HepG2 (cell line): Measurements from ENCODE around the gene RPL37. TPM values are rescaled to one million over a fixed set of nuclear protein-coding genes. Genes with fewer than 3 reads are reported as not detected.

Experiments
- HOXA7 ChIP-seq: sonication (generic); formaldehyde crosslinking; IDR thresholded peaks from 2 replicates; pipeline ENCODE4 v1.8.1; 2022; ENCODE audit warnings: mild to moderate bottlenecking, missing genetic modification reagents, moderate library complexity
- LCORL ChIP-seq, 2 experiments: fragments of 450-650 bp in 1 of 2; sonication (generic) in 1 of 2; formaldehyde crosslinking in 1 of 2; IDR thresholded peaks; 2 replicates each; pipeline versions ENCODE4 v1.5.0 to v1.6.1; 2017 to 2020; ENCODE audit warnings: antibody characterized with exemption in 1 of 2, missing genetic modification reagents in 1 of 2
- MTF1 ChIP-seq: sonication (generic); formaldehyde crosslinking; IDR thresholded peaks from 2 replicates; pipeline ENCODE4 v1.5.0; 2020; ENCODE audit warnings: missing genetic modification reagents
- MYC ChIP-seq: sonication (generic); formaldehyde crosslinking; IDR thresholded peaks from 2 replicates; pipeline ENCODE4 v1.9.0; 2021; ENCODE audit warnings: missing genetic modification reagents, borderline replicate concordance
- NRL ChIP-seq: sonication (generic); formaldehyde crosslinking; IDR thresholded peaks from 2 replicates; pipeline ENCODE4 v1.5.0; 2020; ENCODE audit warnings: missing genetic modification reagents, mild to moderate bottlenecking, moderate library complexity, borderline replicate concordance
- PITX1 ChIP-seq: sonication (generic); formaldehyde crosslinking; IDR thresholded peaks from 2 replicates; pipeline ENCODE4 v1.5.1; 2020; ENCODE audit warnings: mild to moderate bottlenecking, missing genetic modification reagents
- SAFB2 ChIP-seq: sonication (generic); formaldehyde crosslinking; IDR thresholded peaks from 2 replicates; pipeline ENCODE4 v1.5.1; 2020; ENCODE audit warnings: missing genetic modification reagents, low read depth, mild to moderate bottlenecking, borderline replicate concordance
- ZFP90 ChIP-seq: sonication (generic); formaldehyde crosslinking; IDR thresholded peaks from 2 replicates; pipeline ENCODE4 v1.8.0; 2022; ENCODE audit warnings: missing genetic modification reagents, mild to moderate bottlenecking, inconsistent platforms, borderline replicate concordance
- ZNF136 ChIP-seq: sonication (generic); formaldehyde crosslinking; IDR thresholded peaks from 2 replicates; pipeline ENCODE4 v1.8.1; 2022; ENCODE audit warnings: low read depth, mild to moderate bottlenecking, moderate library complexity, missing genetic modification reagents
- ZNF256 ChIP-seq: sonication (generic); formaldehyde crosslinking; conservative IDR thresholded peaks from 2 replicates; pipeline ENCODE4 v1.4.0; 2020; ENCODE audit warnings: missing genetic modification reagents
- ZNF263 ChIP-seq: sonication (generic); formaldehyde crosslinking; IDR thresholded peaks from 2 replicates; pipeline ENCODE4 v1.4.0; 2020; ENCODE audit warnings: missing genetic modification reagents
- ZNF441 ChIP-seq: sonication (generic); formaldehyde crosslinking; IDR thresholded peaks from 2 replicates; pipeline ENCODE4 v1.7.0; 2021; ENCODE audit warnings: missing genetic modification reagents, borderline replicate concordance
- ZNF547 ChIP-seq: sonication (generic); formaldehyde crosslinking; IDR thresholded peaks from 2 replicates; pipeline ENCODE4 v1.5.1; 2020; ENCODE audit warnings: mild to moderate bottlenecking, missing genetic modification reagents
- polyA plus RNA-seq, 8 experiments: library from polyadenylated mRNA; depleted of rRNA in 3 of 8; stranded (reverse) in 7 of 8; unstranded in 1 of 8; fragments of >200 nt; fragmentation: Illumina TruSeq in 4 of 8; extraction: Trizol in 4 of 8; gene quantifications; 2 replicates each; pipeline versions ENCODE4 v1.2.1 to v1.2.3, GENCODE V29; 2011 to 2016; ENCODE audit warnings: low read depth in 4 of 8, missing spikeins in 1 of 8, mixed read lengths in 1 of 8; ENCODE audit not compliant: insufficient read depth in 1 of 8
- total RNA-seq, 5 experiments: library from RNA; depleted of rRNA; stranded (reverse); fragments of >200 nt; fragmentation: Illumina TruSeq; extraction: Trizol; gene quantifications; 2 replicates each; pipeline ENCODE4 v1.2.3, GENCODE V29; 2016; ENCODE audit warnings: low read depth in 1 of 5
- TF ChIP-seq, protein P1 (sequence below): sonication (generic); formaldehyde crosslinking; IDR thresholded peaks from 2 replicates; pipeline ENCODE4 v1.4.0; 2020; ENCODE audit warnings: missing genetic modification reagents
- TF ChIP-seq, protein P2 (sequence below): sonication (generic); formaldehyde crosslinking; IDR thresholded peaks from 2 replicates; pipeline ENCODE4 v1.8.1; 2023; ENCODE audit warnings: mild to moderate bottlenecking, moderate library complexity, missing genetic modification reagents
- TF ChIP-seq, protein P3 (sequence below): IDR thresholded peaks from 2 replicates; pipeline ENCODE4 v1.6.1; 2016
- TF ChIP-seq, protein P4 (sequence below): sonication (generic); formaldehyde crosslinking; IDR thresholded peaks from 2 replicates; pipeline ENCODE4 v1.4.0; 2020; ENCODE audit warnings: missing genetic modification reagents, borderline replicate concordance
- TF ChIP-seq, protein P5 (sequence below): sonication (generic); IDR thresholded peaks from 2 replicates; pipeline ENCODE4 v1.6.1; 2016; ENCODE audit warnings: low read depth, borderline replicate concordance

RPL37 gene
- total and polyA plus RNA-seq, 2 of the 13 experiments (the other 11 are each of a cell fraction or from before 2014, with no cell fraction given): 1,981 to 3,367 TPM

GRCh38 chr5:40798012-40798800 lies 36.8 kb downstream of the RPL37 start, which contains the start of gene PRKAA1 (continued):
- TF ChIP-seq, protein P1, sequence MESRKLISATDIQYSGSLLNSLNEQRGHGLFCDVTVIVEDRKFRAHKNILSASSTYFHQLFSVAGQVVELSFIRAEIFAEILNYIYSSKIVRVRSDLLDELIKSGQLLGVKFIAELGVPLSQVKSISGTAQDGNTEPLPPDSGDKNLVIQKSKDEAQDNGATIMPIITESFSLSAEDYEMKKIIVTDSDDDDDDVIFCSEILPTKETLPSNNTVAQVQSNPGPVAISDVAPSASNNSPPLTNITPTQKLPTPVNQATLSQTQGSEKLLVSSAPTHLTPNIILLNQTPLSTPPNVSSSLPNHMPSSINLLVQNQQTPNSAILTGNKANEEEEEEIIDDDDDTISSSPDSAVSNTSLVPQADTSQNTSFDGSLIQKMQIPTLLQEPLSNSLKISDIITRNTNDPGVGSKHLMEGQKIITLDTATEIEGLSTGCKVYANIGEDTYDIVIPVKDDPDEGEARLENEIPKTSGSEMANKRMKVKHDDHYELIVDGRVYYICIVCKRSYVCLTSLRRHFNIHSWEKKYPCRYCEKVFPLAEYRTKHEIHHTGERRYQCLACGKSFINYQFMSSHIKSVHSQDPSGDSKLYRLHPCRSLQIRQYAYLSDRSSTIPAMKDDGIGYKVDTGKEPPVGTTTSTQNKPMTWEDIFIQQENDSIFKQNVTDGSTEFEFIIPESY (CRISPR knock-in tag): 0 out of 2 replicates have a peak, but pooled peaks have one; percentile 23
- TF ChIP-seq, protein P2, sequence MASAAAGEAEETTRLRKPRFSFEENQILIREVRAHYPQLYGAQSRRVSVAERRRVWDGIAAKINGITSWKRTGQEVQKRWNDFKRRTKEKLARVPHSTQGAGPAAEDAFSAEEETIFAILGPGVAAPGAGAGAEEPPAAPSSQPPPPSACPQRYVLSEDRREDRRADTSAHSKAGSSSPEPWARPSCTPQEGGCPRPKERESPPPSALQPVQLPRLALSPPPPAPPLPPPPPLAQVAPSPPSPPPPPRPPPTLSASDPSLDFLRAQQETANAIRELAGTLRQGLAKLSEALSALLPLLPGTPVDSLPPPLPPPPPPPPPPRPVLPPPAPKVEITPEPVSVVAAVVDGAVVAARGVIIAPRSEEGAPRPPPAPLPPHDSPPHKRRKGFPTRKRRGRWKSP (CRISPR knock-in tag): no peak; the same call in 1 of the 2 replicates
- no peak for TF ChIP-seq ZNF136 (CRISPR knock-in tag)
- TF ChIP-seq ZFP90 (CRISPR knock-in tag): 0 out of 2 replicates have a peak, but pooled peaks have one; percentile 58
- TF ChIP-seq ZNF263: peak; percentile 43; the same call in 1 of the 2 replicates
- 0 out of 2 replicates have a peak, but pooled peaks have one; percentile 34 for TF ChIP-seq ZNF547 (CRISPR knock-in tag)
- no peak for TF ChIP-seq HOXA7 (CRISPR knock-in tag)
- TF ChIP-seq, protein P3, sequence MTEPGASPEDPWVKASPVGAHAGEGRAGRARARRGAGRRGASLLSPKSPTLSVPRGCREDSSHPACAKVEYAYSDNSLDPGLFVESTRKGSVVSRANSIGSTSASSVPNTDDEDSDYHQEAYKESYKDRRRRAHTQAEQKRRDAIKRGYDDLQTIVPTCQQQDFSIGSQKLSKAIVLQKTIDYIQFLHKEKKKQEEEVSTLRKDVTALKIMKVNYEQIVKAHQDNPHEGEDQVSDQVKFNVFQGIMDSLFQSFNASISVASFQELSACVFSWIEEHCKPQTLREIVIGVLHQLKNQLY (CRISPR knock-in tag): no peak
- TF ChIP-seq, protein P4, sequence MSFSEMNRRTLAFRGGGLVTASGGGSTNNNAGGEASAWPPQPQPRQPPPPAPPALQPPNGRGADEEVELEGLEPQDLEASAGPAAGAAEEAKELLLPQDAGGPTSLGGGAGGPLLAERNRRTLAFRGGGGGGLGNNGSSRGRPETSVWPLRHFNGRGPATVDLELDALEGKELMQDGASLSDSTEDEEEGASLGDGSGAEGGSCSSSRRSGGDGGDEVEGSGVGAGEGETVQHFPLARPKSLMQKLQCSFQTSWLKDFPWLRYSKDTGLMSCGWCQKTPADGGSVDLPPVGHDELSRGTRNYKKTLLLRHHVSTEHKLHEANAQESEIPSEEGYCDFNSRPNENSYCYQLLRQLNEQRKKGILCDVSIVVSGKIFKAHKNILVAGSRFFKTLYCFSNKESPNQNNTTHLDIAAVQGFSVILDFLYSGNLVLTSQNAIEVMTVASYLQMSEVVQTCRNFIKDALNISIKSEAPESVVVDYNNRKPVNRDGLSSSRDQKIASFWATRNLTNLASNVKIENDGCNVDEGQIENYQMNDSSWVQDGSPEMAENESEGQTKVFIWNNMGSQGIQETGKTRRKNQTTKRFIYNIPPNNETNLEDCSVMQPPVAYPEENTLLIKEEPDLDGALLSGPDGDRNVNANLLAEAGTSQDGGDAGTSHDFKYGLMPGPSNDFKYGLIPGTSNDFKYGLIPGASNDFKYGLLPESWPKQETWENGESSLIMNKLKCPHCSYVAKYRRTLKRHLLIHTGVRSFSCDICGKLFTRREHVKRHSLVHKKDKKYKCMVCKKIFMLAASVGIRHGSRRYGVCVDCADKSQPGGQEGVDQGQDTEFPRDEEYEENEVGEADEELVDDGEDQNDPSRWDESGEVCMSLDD: peak; percentile 58; the same call in 1 of the 2 replicates
- TF ChIP-seq SAFB2 (CRISPR knock-in tag): no peak
- TF ChIP-seq, protein P5, sequence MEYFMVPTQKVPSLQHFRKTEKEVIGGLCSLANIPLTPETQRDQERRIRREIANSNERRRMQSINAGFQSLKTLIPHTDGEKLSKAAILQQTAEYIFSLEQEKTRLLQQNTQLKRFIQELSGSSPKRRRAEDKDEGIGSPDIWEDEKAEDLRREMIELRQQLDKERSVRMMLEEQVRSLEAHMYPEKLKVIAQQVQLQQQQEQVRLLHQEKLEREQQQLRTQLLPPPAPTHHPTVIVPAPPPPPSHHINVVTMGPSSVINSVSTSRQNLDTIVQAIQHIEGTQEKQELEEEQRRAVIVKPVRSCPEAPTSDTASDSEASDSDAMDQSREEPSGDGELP: no peak
- TF ChIP-seq NRL (CRISPR knock-in tag): peak; percentile 46; the same call in 1 of the 2 replicates
- 0 out of 2 replicates have a peak, but pooled peaks have one; percentile 45 for TF ChIP-seq PITX1 (CRISPR knock-in tag)
- no peak for TF ChIP-seq MTF1 (CRISPR knock-in tag)
- TF ChIP-seq ZNF256 (CRISPR knock-in tag): peak; percentile 52; the same call in 1 of the 2 replicates
- TF ChIP-seq MYC (CRISPR knock-in tag): peak; percentile 60; the same call in 1 of the 2 replicates
- TF ChIP-seq LCORL (IDR thresholded peaks at IDR 0.05): no peak
- peak; percentile 54; the same call in 1 of the 2 replicates for TF ChIP-seq LCORL (CRISPR knock-in tag; IDR thresholded peaks at IDR 0.05)
- TF ChIP-seq ZNF441: peak; percentile 24; the same call in 1 of the 2 replicates
